Spinal cord (tissue), 10 donors: ENCODE results near the gene NSF. TPM values are rescaled to one million over a fixed set of nuclear protein-coding genes. Genes with fewer than 3 reads are reported as not detected.
"Not testable (repeated sequence)": the region's sequence is repeated elsewhere in the genome, so short reads cannot be mapped to it uniquely, and the experiment has no call there.

ENCODE experiments used
- DNase-seq, 6 donors: peaks; one replicate each; pipeline versions ENCODE4 v3.0.0 to v3.0.0-alpha.2; 2013 to 2015; ENCODE audit warnings: low spot score in 6 of 6, low read depth in 4 of 6
- H3K27ac ChIP-seq: one replicate; pipeline ENCODE4 v1.5.1; 2013; ENCODE audit warnings: low read depth, low read length, control low read depth
- H3K27me3 ChIP-seq: one replicate; pipeline ENCODE4 v1.6.1; 2013; ENCODE audit warnings: low read length; ENCODE audit not compliant: control insufficient read depth, insufficient read depth
- H3K36me3 ChIP-seq: one replicate; pipeline ENCODE4 v1.6.1; 2013; ENCODE audit warnings: low read length; ENCODE audit not compliant: control insufficient read depth, insufficient read depth
- H3K4me1 ChIP-seq: one replicate; pipeline ENCODE4 v1.6.1; 2013; ENCODE audit warnings: low read length; ENCODE audit not compliant: control insufficient read depth, insufficient read depth
- H3K4me3 ChIP-seq: one replicate; pipeline ENCODE4 v1.5.1; 2013; ENCODE audit warnings: low read depth, low read length, control low read depth
- H3K9me3 ChIP-seq: one replicate; pipeline ENCODE4 v1.6.1; 2013; ENCODE audit warnings: low read length; ENCODE audit not compliant: control insufficient read depth, insufficient read depth
- WGBS: methylation state at CpG from one replicate; pipeline ENCODE4 v1.1.5; 2013; ENCODE audit warnings: missing lambda C conversion rate; ENCODE audit not compliant: insufficient coverage; 5-methylcytosine and 5-hydroxymethylcytosine counted together
- long read RNA-seq, 4 donors: transcript quantifications; one replicate each; lab custom pipeline, GENCODE V29; 2026
- polyA plus RNA-seq, 2 donors: library from polyadenylated mRNA; unstranded; fragments of 120-200 nt; gene quantifications; one replicate each; pipeline ENCODE4 v1.2.1, GENCODE V29; 2013; ENCODE audit not compliant: insufficient read length in 2 of 2
- total RNA-seq, 2 donors: library from RNA; depleted of rRNA in 1 of 2; stranded (reverse); fragments of 120-200 nt in 1 of 2; fragments of >200 nt in 1 of 2; gene quantifications; one replicate each; pipeline versions ENCODE4 v1.2.3 to v1.2.4, GENCODE V29; 2013 to 2014
- donor health status: healthy.

The NSF gene
- total RNA-seq (100 to 1,000 TPM in 1 of 2 donors, 10 to 100 TPM in 1; 46.8 to 266 TPM), polyA plus RNA-seq (100 to 1,000 TPM; 141 to 154 TPM)
- long read RNA-seq, donor 1, transcript NSF-201 (21 exons, 3,983 nt) = major isoform, 22 of 46 reads
- long read RNA-seq, donor 1, partial matches to known transcripts = 21 of 46 reads
- long read RNA-seq, donor 1, other reads (novel, unspliced or antisense) = 0 of 46 reads
- long read RNA-seq, donor 2, partial matches to known transcripts = 0 of 5 reads
- long read RNA-seq, donor 2, other reads (novel, unspliced or antisense) = 0 of 5 reads
- long read RNA-seq, donor 3, partial matches to known transcripts = 0 of 2 reads
- long read RNA-seq, donor 3, other reads (novel, unspliced or antisense) = 0 of 2 reads
- long read RNA-seq, donor 4, partial matches to known transcripts = 0 of 1 reads
- long read RNA-seq, donor 4, other reads (novel, unspliced or antisense) = 0 of 1 reads

GRCh38 chr17:46590157-46591146, at the start of gene NSF:
TSS of gene NSF (plus strand) at chr17:46590669. CDS start at chr17:46590776, 107 bp downstream.
- H3K4me1 ChIP-seq, H3K36me3 ChIP-seq, H3K9me3 ChIP-seq, H3K27ac ChIP-seq, H3K27me3 ChIP-seq, H3K4me3 ChIP-seq, DNase-seq: not testable (repeated sequence)
- WGBS = no CpG with 5 or more reads among the region's 95 CpGs

- not testable (repeated sequence) for H3K36me3 ChIP-seq, DNase-seq, H3K4me1 ChIP-seq, H3K27me3 ChIP-seq, H3K27ac ChIP-seq, H3K9me3 ChIP-seq, H3K4me3 ChIP-seq
- 76% methylated on average over 3 of the region's 10 CpGs for WGBS
Measured at GRCh38 chr17:46548607-46549006, 41.9 kb upstream of the NSF start.

- not testable (repeated sequence) for H3K4me3 ChIP-seq, H3K36me3 ChIP-seq, H3K4me1 ChIP-seq, DNase-seq, H3K27me3 ChIP-seq, H3K9me3 ChIP-seq, H3K27ac ChIP-seq
- no CpG with 5 or more reads among the region's 20 CpGs for WGBS
Measured at GRCh38 chr17:46559155-46559554, 31.3 kb upstream of the NSF start.

- not testable (repeated sequence) for H3K9me3 ChIP-seq, H3K36me3 ChIP-seq, DNase-seq, H3K4me3 ChIP-seq, H3K27ac ChIP-seq, H3K27me3 ChIP-seq, H3K4me1 ChIP-seq
- WGBS = no CpG with 5 or more reads among the region's 3 CpGs
Measured at GRCh38 chr17:46560048-46560447, 30.4 kb upstream of the NSF start.

- not testable (repeated sequence) for H3K36me3 ChIP-seq, H3K27ac ChIP-seq, DNase-seq, H3K9me3 ChIP-seq, H3K4me1 ChIP-seq, H3K27me3 ChIP-seq, H3K4me3 ChIP-seq
- no CpG with 5 or more reads among the region's 2 CpGs for WGBS
Measured at GRCh38 chr17:46566284-46566683, 24.2 kb upstream of the NSF start.

GRCh38 chr17:46566980-46567379, 23.5 kb upstream of the NSF start:
- not testable (repeated sequence) for H3K36me3 ChIP-seq, H3K4me1 ChIP-seq, H3K9me3 ChIP-seq, DNase-seq, H3K4me3 ChIP-seq, H3K27ac ChIP-seq, H3K27me3 ChIP-seq
- no CpG with 5 or more reads among the region's 1 CpG for WGBS

- DNase-seq, H3K27ac ChIP-seq, H3K36me3 ChIP-seq, H3K27me3 ChIP-seq, H3K9me3 ChIP-seq, H3K4me3 ChIP-seq, H3K4me1 ChIP-seq: not testable (repeated sequence)
- no CpG with 5 or more reads among the region's 4 CpGs for WGBS
Measured at GRCh38 chr17:46571796-46572195, 18.7 kb upstream of the NSF start.

GRCh38 chr17:46579083-46580075, 11.1 kb upstream of the NSF start, which contains the start of gene ARL17A:
TSS of gene ARL17A (minus strand) at chr17:46579691. CDS start at chr17:46576322, 3,369 bp downstream.
- not testable (repeated sequence) for H3K27ac ChIP-seq, H3K27me3 ChIP-seq, H3K36me3 ChIP-seq, H3K9me3 ChIP-seq, H3K4me1 ChIP-seq, DNase-seq, H3K4me3 ChIP-seq
- WGBS = no CpG with 5 or more reads among the region's 65 CpGs

GRCh38 chr17:46580082-46580481, 10.4 kb upstream of the NSF start:
- H3K9me3 ChIP-seq, H3K4me1 ChIP-seq, H3K27ac ChIP-seq, H3K36me3 ChIP-seq, H3K4me3 ChIP-seq, DNase-seq, H3K27me3 ChIP-seq: not testable (repeated sequence)
- WGBS = no CpG with 5 or more reads among the region's 18 CpGs
